GM23248 (cell line): ENCODE measurements around the gene HOXC11. TPM values are rescaled to one million over a fixed set of nuclear protein-coding genes. Genes with fewer than 3 reads are reported as not detected.

Experiments used
- DNase-seq: peaks from one replicate; pipeline ENCODE4 v3.0.0-alpha.2; 2015
- H2AFZ ChIP-seq: fragments of 200-600 bp; sonication (generic); 2 replicates; pipeline ENCODE4 v1.6.1; 2016; ENCODE audit warnings: antibody characterized with exemption
- H3F3A ChIP-seq: fragments of 200-600 bp; sonication (generic); 2 replicates; pipeline ENCODE4 v1.6.1; 2016; ENCODE audit warnings: mild to moderate bottlenecking, antibody characterized with exemption, mixed run types; ENCODE audit not compliant: insufficient read depth
- H3K27ac ChIP-seq: fragments of 200-600 bp; sonication (generic); 2 replicates; pipeline ENCODE4 v1.5.1; 2016; ENCODE audit warnings: mild to moderate bottlenecking
- H3K27me3 ChIP-seq: fragments of 200-600 bp; sonication (generic); replicated peaks from 2 replicates; pipeline ENCODE4 v1.6.1; 2016; ENCODE audit warnings: mild to moderate bottlenecking; ENCODE audit not compliant: insufficient read depth
- H3K36me3 ChIP-seq: fragments of 200-600 bp; sonication (generic); 2 replicates; pipeline ENCODE4 v1.6.1; 2016; ENCODE audit warnings: low read depth, mild to moderate bottlenecking
- H3K4me1 ChIP-seq: fragments of 200-600 bp; sonication (generic); 2 replicates; pipeline ENCODE4 v1.6.1; 2016; ENCODE audit warnings: mild to moderate bottlenecking; ENCODE audit not compliant: insufficient read depth
- H3K4me2 ChIP-seq: fragments of 200-600 bp; sonication (generic); one replicate; pipeline ENCODE4 v1.6.1; 2016; ENCODE audit warnings: mild to moderate bottlenecking; ENCODE audit not compliant: unreplicated experiment
- H3K4me3 ChIP-seq: fragments of 200-600 bp; sonication (generic); 2 replicates; pipeline ENCODE4 v1.5.1; 2016; ENCODE audit warnings: mild to moderate bottlenecking
- H3K79me2 ChIP-seq: fragments of 200-600 bp; sonication (generic); 2 replicates; pipeline ENCODE4 v1.6.1; 2016; ENCODE audit warnings: mild to moderate bottlenecking; ENCODE audit not compliant: insufficient read depth
- H3K9ac ChIP-seq: fragments of 200-600 bp; sonication (generic); 2 replicates; pipeline ENCODE4 v1.6.1; 2016; ENCODE audit warnings: mild to moderate bottlenecking
- H3K9me2 ChIP-seq: fragments of 200-600 bp; sonication (generic); 2 replicates; pipeline ENCODE4 v1.6.1; 2016; ENCODE audit warnings: mixed run types, mild to moderate bottlenecking, moderate library complexity; ENCODE audit not compliant: insufficient read depth
- H3K9me3 ChIP-seq: fragments of 200-600 bp; sonication (generic); one replicate; pipeline ENCODE4 v1.6.1; 2017; ENCODE audit warnings: low read depth
- H4K20me1 ChIP-seq: fragments of 200-600 bp; sonication (generic); 2 replicates; pipeline ENCODE4 v1.6.0; 2016; ENCODE audit not compliant: insufficient read depth
- EZH2 ChIP-seq: fragments of 200-600 bp; sonication (generic); IDR thresholded peaks from 2 replicates; pipeline ENCODE4 v1.6.1; 2018; ENCODE audit warnings: antibody characterized with exemption, mild to moderate bottlenecking; ENCODE audit not compliant: insufficient read depth, poor library complexity, severe bottlenecking
- EZH2phosphoT487 ChIP-seq: fragments of 200-600 bp; sonication (generic); IDR thresholded peaks from 2 replicates; pipeline ENCODE4 v1.6.1; 2018; ENCODE audit warnings: antibody characterized with exemption, moderate library complexity, mild to moderate bottlenecking, low read depth; ENCODE audit not compliant: insufficient read depth
- WGBS, 2 experiments: methylation state at CpG; one replicate each; pipeline ENCODE4 v1.1.6; 2015 to 2017; ENCODE audit warnings: low lambda C conversion rate in 2 of 2, low coverage in 1 of 2; ENCODE audit errors: missing lambda C conversion rate in 2 of 2; 5-methylcytosine and 5-hydroxymethylcytosine counted together
- in situ Hi-C: fragments of 300-500 bp; cut with MboI; formaldehyde crosslinking; loops from 2 replicates; pipeline ENCODE4 v1.15.0; 2020
- microRNA counts: library from miRNA; unstranded; fragments of <30 nt; microRNA quantifications from one replicate; lab custom pipeline; 2016
- microRNA-seq: library from miRNA; unstranded; fragments of <30 nt; microRNA quantifications from one replicate; pipeline ENCODE4, GENCODE V29; 2016; ENCODE audit warnings: borderline number of aligned reads
- polyA plus RNA-seq: library from polyadenylated mRNA; unstranded; fragments of >200 nt; fragmentation: Nextera tagmentation; extraction: Ambion mirVana; gene quantifications from 2 replicates; pipeline ENCODE4 v1.2.1, GENCODE V29; 2016
- small RNA-seq: library from RNA; depleted of rRNA; stranded (forward); fragments of <200 nt; gene quantifications from one replicate; pipeline ENCODE3, GENCODE V24; 2014; ENCODE audit warnings: low read depth, low replicate concordance
- total RNA-seq: library from RNA; depleted of rRNA; stranded (reverse); fragments of >200 nt; shearing (Covaris generic); gene quantifications from 2 replicates; pipeline ENCODE4 v1.2.3, GENCODE V29; 2014; rRNA removed

HOXC11 gene
- total and polyA plus RNA-seq, 2 experiments from 2014 or later = not detected

- DNase-seq = peak; percentile 59
- Histone ChIP-seq H3K79me2 (peaks cover 99% of the 10 kb centered on the region), H3K4me2 (peak overlapping the region; percentile 94), H3K4me1 (peaks cover 77% of the 10 kb centered on the region), H3K9me2 (no peaks in the 10 kb centered on the region), H4K20me1 (no peaks in the 10 kb centered on the region), H2AFZ (no peak overlapping the region), H3K9me3 (no peaks in the 10 kb centered on the region), H3K4me3 (peak overlapping the region; percentile 77), H3K27me3 (no peaks in the 10 kb centered on the region), H3F3A (peaks cover 20% of the 10 kb centered on the region; the same call in 1 of the 2 replicates), H3K27ac (peak overlapping the region; percentile 99), H3K9ac (peak overlapping the region; percentile 97), H3K36me3 (no peaks in the 10 kb centered on the region)
- in situ Hi-C loops = loop anchor here (10.0 kb wide), 1 partner anchor 169 kb away; no protein-coding TSS in a partner anchor
- no peak for TF ChIP-seq EZH2phosphoT487
- TF ChIP-seq EZH2 = no peak
- WGBS, 2 experiments = 13 to 20% methylated on average over 7 of the region's 7 CpGs
These were observed 52.8 kb downstream of the HOXC11 start for GRCh38 chr12:54025499-54026405.

- Histone ChIP-seq H3K27me3 (no peaks in the 10 kb centered on the region), H3K9me3 (no peaks in the 10 kb centered on the region), H2AFZ (peak overlapping the region; percentile 35), H4K20me1 (no peaks in the 10 kb centered on the region), H3K27ac (peak overlapping the region; percentile 99), H3F3A (peaks cover 24% of the 10 kb centered on the region), H3K79me2 (peaks cover 99% of the 10 kb centered on the region), H3K4me1 (peaks cover 74% of the 10 kb centered on the region), H3K4me3 (peak overlapping the region; percentile 77), H3K36me3 (no peaks in the 10 kb centered on the region), H3K4me2 (peak overlapping the region; percentile 94), H3K9ac (peak overlapping the region; percentile 97), H3K9me2 (no peaks in the 10 kb centered on the region)
- no peak for TF ChIP-seq EZH2
- no peak for TF ChIP-seq EZH2phosphoT487
- DNase-seq = peak; percentile 47
- in situ Hi-C loops = loop anchor here (10.0 kb wide), 1 partner anchor 168 kb away; no protein-coding TSS in a partner anchor
- 33 to 36% methylated on average over 20 to 22 of the region's 22 CpGs for WGBS, 2 experiments
These were observed 53.9 kb downstream of the HOXC11 start for GRCh38 chr12:54026640-54027441.

MicroRNA genes within 50 kb of the gene (microRNA counts, 767-probe panel; counts per million panel counts)
- microRNA hsa-miR-196a-5p (lab: Ali Mortazavi, UCI) = 447 counts per million, percentile 86 among the panel's probes with 10 or more counts

Small RNA genes within 50 kb of the gene (microRNA-seq; reads per million reads assigned to microRNA genes)
- 3.6 reads per million for gene MIR196A2

Small RNA genes within 50 kb of the gene (small RNA-seq; reads per million reads assigned to genes)
- gene AC012531.3 (not detected), gene AC012531.4 (not detected), gene MIR196A2 (not detected), gene RF01905 (not detected), gene RF01906 (not detected)

Other genes with a start within 250 kb of the HOXC11 start
- gene CALCOCO1, start 245.7 kb upstream of the HOXC11 start, total RNA-seq = 206 and 243 TPM in 2 replicates
- 149 and 155 TPM in 2 replicates for gene CALCOCO1, start 245.7 kb upstream of the HOXC11 start, polyA plus RNA-seq
- not detected in 2 replicates for gene CISTR, start 221.1 kb upstream of the HOXC11 start, total RNA-seq
- not detected in 2 replicates for gene CISTR, start 221.1 kb upstream of the HOXC11 start, polyA plus RNA-seq
- not detected in 2 replicates for gene HOXC13, start 34.3 kb upstream of the HOXC11 start, total RNA-seq
- not detected in 2 replicates for gene HOXC13, start 34.3 kb upstream of the HOXC11 start, polyA plus RNA-seq
- gene HOXC12, start 18.2 kb upstream of the HOXC11 start, total RNA-seq = not detected in 2 replicates
- not detected in 2 replicates for gene HOXC12, start 18.2 kb upstream of the HOXC11 start, polyA plus RNA-seq
- not detected in 2 replicates for gene HOTAIR, start 1.8 kb downstream of the HOXC11 start, total RNA-seq
- gene HOTAIR, start 1.8 kb downstream of the HOXC11 start, polyA plus RNA-seq = not detected in 2 replicates
- not detected in 2 replicates for gene HOXC10, start 12.0 kb downstream of the HOXC11 start, total RNA-seq
- not detected in 2 replicates for gene HOXC10, start 12.0 kb downstream of the HOXC11 start, polyA plus RNA-seq
- gene HOXC9, start 27.0 kb downstream of the HOXC11 start, total RNA-seq = 2.5 and 3.7 TPM in 2 replicates
- 5.5 and 6.0 TPM in 2 replicates for gene HOXC9, start 27.0 kb downstream of the HOXC11 start, polyA plus RNA-seq
- gene HOXC8, start 35.9 kb downstream of the HOXC11 start, total RNA-seq = 3.8 and 11.3 TPM in 2 replicates
- gene HOXC8, start 35.9 kb downstream of the HOXC11 start, polyA plus RNA-seq = 16.7 and 20.8 TPM in 2 replicates
- gene HOXC6, start 55.3 kb downstream of the HOXC11 start, total RNA-seq = 3.6 and 4.9 TPM in 2 replicates
- 19.9 and 20.5 TPM in 2 replicates for gene HOXC6, start 55.3 kb downstream of the HOXC11 start, polyA plus RNA-seq
- 1.1 and 1.8 TPM in 2 replicates for gene HOXC5, start 59.9 kb downstream of the HOXC11 start, total RNA-seq
- gene HOXC5, start 59.9 kb downstream of the HOXC11 start, polyA plus RNA-seq = 0.65 and 1.3 TPM in 2 replicates
- 2.2 and 3.4 TPM in 2 replicates for gene HOXC4, start 80.7 kb downstream of the HOXC11 start, total RNA-seq
- 2.3 and 3.1 TPM in 2 replicates for gene HOXC4, start 80.7 kb downstream of the HOXC11 start, polyA plus RNA-seq
- 34.5 and 38.2 TPM in 2 replicates for gene SMUG1, start 215.9 kb downstream of the HOXC11 start, total RNA-seq
- gene SMUG1, start 215.9 kb downstream of the HOXC11 start, polyA plus RNA-seq = 48.5 and 49.5 TPM in 2 replicates